SK-N-SH treated with all-trans-retinoic acid at 6 μM for 48 hours (cell line): ENCODE measurements around the gene ABHD10.

ENCODE experiments used
- ARNTL ChIP-seq: fragments of 450-650 bp; formaldehyde crosslinking; IDR thresholded peaks from 2 replicates; pipeline ENCODE4 v1.5.0; 2020; ENCODE audit warnings: low read depth, mild to moderate bottlenecking, moderate library complexity, borderline replicate concordance
- BACH2 ChIP-seq: fragments of 250-450 bp; sonication (Bioruptor Pico); IDR thresholded peaks from 2 replicates; pipeline ENCODE4 v1.9.0; 2021; ENCODE audit warnings: mild to moderate bottlenecking, borderline replicate concordance
- CREB5 ChIP-seq: fragments of 250-450 bp; sonication (Bioruptor Pico); IDR thresholded peaks from 2 replicates; pipeline ENCODE4 v1.5.1; 2020; ENCODE audit warnings: low read depth, mild to moderate bottlenecking, moderate library complexity
- ISL1 ChIP-seq: fragments of 250-450 bp; sonication (Bioruptor Pico); IDR thresholded peaks from 2 replicates; pipeline ENCODE4 v2.1.2; 2022; ENCODE audit warnings: mild to moderate bottlenecking, moderate library complexity
- OSR1 ChIP-seq: fragments of 250-450 bp; sonication (Bioruptor Pico); IDR thresholded peaks from 2 replicates; pipeline ENCODE4 v1.8.0; 2022; ENCODE audit warnings: moderate library complexity, mild to moderate bottlenecking, inconsistent platforms
- PATZ1 ChIP-seq: fragments of 250-450 bp; sonication (Bioruptor Pico); IDR thresholded peaks from 2 replicates; pipeline ENCODE4 v1.8.0; 2020; ENCODE audit warnings: mild to moderate bottlenecking, moderate library complexity, borderline replicate concordance
- PPARA ChIP-seq: fragments of 250-450 bp; sonication (Bioruptor Pico); IDR thresholded peaks from 2 replicates; pipeline ENCODE4 v1.5.0; 2020; ENCODE audit warnings: mild to moderate bottlenecking, borderline replicate concordance
- SNAI2 ChIP-seq: fragments of 250-450 bp; sonication (Bioruptor Pico); IDR thresholded peaks from 2 replicates; pipeline ENCODE4 v1.5.0; 2020; ENCODE audit warnings: mild to moderate bottlenecking, moderate library complexity
- ZC3H10 ChIP-seq: fragments of 250-450 bp; sonication (Bioruptor Pico); IDR thresholded peaks from 2 replicates; pipeline ENCODE4 v1.5.1; 2021; ENCODE audit warnings: mild to moderate bottlenecking, moderate library complexity
- ZFP3 ChIP-seq: fragments of 250-450 bp; sonication (Bioruptor Pico); IDR thresholded peaks from 2 replicates; pipeline ENCODE4 v1.5.0; 2020; ENCODE audit warnings: mild to moderate bottlenecking, moderate library complexity
- ZFP30 ChIP-seq: fragments of 450-650 bp; formaldehyde crosslinking; IDR thresholded peaks from 2 replicates; pipeline ENCODE4 v1.5.0; 2022; ENCODE audit warnings: mild to moderate bottlenecking, moderate library complexity
- ZNF70 ChIP-seq: fragments of 450-650 bp; formaldehyde crosslinking; IDR thresholded peaks from 2 replicates; pipeline ENCODE4 v1.5.0; 2020; ENCODE audit warnings: mild to moderate bottlenecking, moderate library complexity
- TF ChIP-seq, protein P1 (sequence below): fragments of 250-450 bp; sonication (Bioruptor Pico); IDR thresholded peaks from 2 replicates; pipeline ENCODE4 v1.8.0; 2021; ENCODE audit warnings: low read depth, mild to moderate bottlenecking, moderate library complexity, borderline replicate concordance

GRCh38 chr3:111970376-111970775, 8.4 kb upstream of the ABHD10 start:
- TF ChIP-seq ZFP3 (CRISPR knock-in tag) (no peak), ZNF70 (CRISPR knock-in tag) (no peak), PATZ1 (CRISPR knock-in tag) (no peak), ZC3H10 (CRISPR knock-in tag) (no peak), ZFP30 (CRISPR knock-in tag) (no peak), CREB5 (CRISPR knock-in tag) (no peak), SNAI2 (CRISPR knock-in tag) (no peak), PPARA (CRISPR knock-in tag) (no peak), OSR1 (no peak), ISL1 (no peak), ARNTL (CRISPR knock-in tag) (no peak), BACH2 (no peak)
- TF ChIP-seq, protein P1, sequence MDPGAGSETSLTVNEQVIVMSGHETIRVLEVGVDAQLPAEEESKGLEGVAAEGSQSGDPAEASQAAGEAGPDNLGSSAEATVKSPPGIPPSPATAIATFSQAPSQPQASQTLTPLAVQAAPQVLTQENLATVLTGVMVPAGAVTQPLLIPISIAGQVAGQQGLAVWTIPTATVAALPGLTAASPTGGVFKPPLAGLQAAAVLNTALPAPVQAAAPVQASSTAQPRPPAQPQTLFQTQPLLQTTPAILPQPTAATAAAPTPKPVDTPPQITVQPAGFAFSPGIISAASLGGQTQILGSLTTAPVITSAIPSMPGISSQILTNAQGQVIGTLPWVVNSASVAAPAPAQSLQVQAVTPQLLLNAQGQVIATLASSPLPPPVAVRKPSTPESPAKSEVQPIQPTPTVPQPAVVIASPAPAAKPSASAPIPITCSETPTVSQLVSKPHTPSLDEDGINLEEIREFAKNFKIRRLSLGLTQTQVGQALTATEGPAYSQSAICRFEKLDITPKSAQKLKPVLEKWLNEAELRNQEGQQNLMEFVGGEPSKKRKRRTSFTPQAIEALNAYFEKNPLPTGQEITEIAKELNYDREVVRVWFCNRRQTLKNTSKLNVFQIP (CRISPR knock-in tag), result no peak
